Measurements from ENCODE around the gene LRRFIP1. TPM values are rescaled to one million over a fixed set of nuclear protein-coding genes. Genes with fewer than 3 reads are reported as not detected.

The LRRFIP1 gene
- total and polyA plus RNA-seq, 2 of the 13 experiments (the other 11 are each of a cell fraction or from before 2014, with no cell fraction given) = 15.9 to 40.5 TPM

- TF ChIP-seq CEBPZ (IDR thresholded peaks at IDR 0.05; ENCODE audit: low read length) (no peak), ARHGAP35 (CRISPR knock-in tag; IDR thresholded peaks at IDR 0.05; ENCODE audit: borderline replicate concordance) (no peak), HOXD1 (CRISPR knock-in tag; IDR thresholded peaks at IDR 0.05) (no peak), POLR2G (IDR thresholded peaks at IDR 0.05; ENCODE audit: low read depth, low read length) (peak; percentile 78), HNRNPH1 (optimal IDR thresholded peaks at IDR 0.05; ENCODE audit: low read depth, low read length) (no peak), ELF4 (CRISPR knock-in tag; IDR thresholded peaks at IDR 0.05; ENCODE audit: borderline replicate concordance) (peak; percentile 89), ARID5B (CRISPR knock-in tag; IDR thresholded peaks at IDR 0.05) (peak; percentile 94), ATAD3A (CRISPR knock-in tag; IDR thresholded peaks at IDR 0.05) (no peak), ZNF34 (CRISPR knock-in tag; IDR thresholded peaks at IDR 0.05; ENCODE audit: borderline replicate concordance) (0 out of 2 replicates have a peak, but pooled peaks have one; percentile 83), TRIM24 (CRISPR knock-in tag; IDR thresholded peaks at IDR 0.05) (peak; percentile 85), YEATS2 (CRISPR knock-in tag; IDR thresholded peaks at IDR 0.05; ENCODE audit: borderline replicate concordance) (peak; percentile 83; the same call in 1 of the 2 replicates), CBX2 (IDR thresholded peaks at IDR 0.05; ENCODE audit: low read depth, low read length) (no peak), CBX2 (CRISPR knock-in tag; IDR thresholded peaks at IDR 0.05; ENCODE audit: low read depth) (no peak; the same call in 1 of the 2 replicates), ATRX (CRISPR knock-in tag; IDR thresholded peaks at IDR 0.05; ENCODE audit: borderline replicate concordance) (no peak), RARA (CRISPR knock-in tag; IDR thresholded peaks at IDR 0.05) (peak; percentile 94), RAD21 (CRISPR knock-in tag; IDR thresholded peaks at IDR 0.05) (no peak; the same call in 1 of the 2 replicates), ZNF614 (CRISPR knock-in tag; IDR thresholded peaks at IDR 0.05; ENCODE audit: borderline replicate concordance) (peak; percentile 75; the same call in 1 of the 2 replicates), TRAFD1 (CRISPR knock-in tag; IDR thresholded peaks at IDR 0.05; ENCODE audit: borderline replicate concordance) (0 out of 2 replicates have a peak, but pooled peaks have one; percentile 54)
Observed at GRCh38 chr2:237590272-237591140, 36.9 kb upstream of the LRRFIP1 start, which contains the start of gene RAB17 (continued).

Measured in HepG2 (cell line).